Stimulated activated CD4-positive, alpha-beta T cell treated with anti-CD3 and anti-CD28 coated beads, TNF-alpha, amount 100 ng/mL, for 48 hours (primary cell): ENCODE measurements around the gene NBPF26.
"Not testable (repeated sequence)": the region's sequence is repeated elsewhere in the genome, so short reads cannot be mapped to it uniquely, and the experiment has no call there.

Experiments used
- DNase-seq, 3 donors: peaks; one replicate each; pipeline ENCODE4 v3.0.0-alpha.2; 2020; ENCODE audit warnings: low read depth in 3 of 3

The NBPF26 gene

GRCh38 chr1:120723715-120724402 lies at the start of gene NBPF26:
NBPF26 (plus strand) TSS chr1:120723945.
- DNase-seq = peak; percentile 23 to 63 (median 41)

GRCh38 chr1:120680106-120680819 lies 43.5 kb upstream of the NBPF26 start:
- DNase-seq = not testable (repeated sequence)

- not testable (repeated sequence) for DNase-seq
Measured at GRCh38 chr1:120680938-120681337, 42.8 kb upstream of the NBPF26 start.

GRCh38 chr1:120684397-120684796 lies 39.3 kb upstream of the NBPF26 start:
- not testable (repeated sequence) for DNase-seq

GRCh38 chr1:120685622-120686021 lies 38.1 kb upstream of the NBPF26 start:
- not testable (repeated sequence) for DNase-seq

- not testable (repeated sequence) for DNase-seq
Measured at GRCh38 chr1:120687250-120687649, 36.5 kb upstream of the NBPF26 start.

GRCh38 chr1:120700807-120701562 lies 22.8 kb upstream of the NBPF26 start:
- DNase-seq = not testable (repeated sequence)

GRCh38 chr1:120723358-120723714 lies 409 bp upstream of the NBPF26 start:
- DNase-seq = not testable (repeated sequence)

GRCh38 chr1:120724507-120724906 lies 762 bp downstream of the NBPF26 start:
- DNase-seq = not testable (repeated sequence)

GRCh38 chr1:120728811-120729210 lies 5.1 kb downstream of the NBPF26 start:
- DNase-seq = not testable (repeated sequence)

- DNase-seq = not testable (repeated sequence)
Measured at GRCh38 chr1:120769090-120769489, 45.3 kb downstream of the NBPF26 start.

- not testable (repeated sequence) for DNase-seq
Measured at GRCh38 chr1:120805452-120805851, 81.7 kb downstream of the NBPF26 start.

GRCh38 chr1:120811822-120812221 lies 88.1 kb downstream of the NBPF26 start:
- DNase-seq = not testable (repeated sequence)

- DNase-seq = not testable (repeated sequence)
Measured at GRCh38 chr1:120825051-120825450, 101.3 kb downstream of the NBPF26 start.

- not testable (repeated sequence) for DNase-seq
Measured at GRCh38 chr1:120826623-120827022, 102.9 kb downstream of the NBPF26 start.

- peak; percentile 29 to 69 (median 51) for DNase-seq
Measured at GRCh38 chr1:120844186-120844944, 120.6 kb downstream of the NBPF26 start.

- DNase-seq = not testable (repeated sequence)
Measured at GRCh38 chr1:120844945-120845330, 121.2 kb downstream of the NBPF26 start.

- not testable (repeated sequence) for DNase-seq
Measured at GRCh38 chr1:120849400-120850286, 125.9 kb downstream of the NBPF26 start.

- DNase-seq = peak in 1 of 3 donors; percentile 9
Measured at GRCh38 chr1:120850287-120850536, 126.5 kb downstream of the NBPF26 start.

- peak; percentile 62 to 79 (median 75) for DNase-seq
Measured at GRCh38 chr1:120850537-120851421, 127.0 kb downstream of the NBPF26 start.
